Stomach (tissue), 4 donors: ENCODE results near the gene COL16A1.
"Not testable (repeated sequence)": the region's sequence is repeated elsewhere in the genome, so short reads cannot be mapped to it uniquely, and the experiment has no call there.

Experiments used
- CTCF ChIP-seq, 7 experiments: fragments of 450-650 bp in 4 of 7; fragments of 200-600 bp in 3 of 7; sonication (generic) in 3 of 7; IDR thresholded peaks; one replicate each; pipeline ENCODE4 v1.5.1; 2016 to 2019; ENCODE audit warnings: antibody characterized with exemption in 7 of 7, control low read depth in 2 of 7, mild to moderate bottlenecking in 1 of 7
- POLR2A ChIP-seq, 4 donors: fragments of 450-650 bp; IDR thresholded peaks; one replicate each; pipeline ENCODE4 v1.6.1; 2016; ENCODE audit warnings: antibody characterized with exemption in 4 of 4, control low read depth in 2 of 4, mild to moderate bottlenecking in 1 of 4, moderate library complexity in 1 of 4
- POLR2AphosphoS5 ChIP-seq, 3 donors: sonication (generic); formaldehyde crosslinking; IDR thresholded peaks; one replicate each; pipeline ENCODE4 v1.6.1; 2016; ENCODE audit warnings: antibody characterized with exemption in 3 of 3

GRCh38 chr1:31707059-31707600 is 3.3 kb upstream of the COL16A1 start:
- not testable (repeated sequence) for TF ChIP-seq POLR2A, CTCF, POLR2AphosphoS5 (IDR thresholded peaks at IDR 0.05)
